Measurements from ENCODE around the gene BTN1A1.
"Not testable (repeated sequence)": the region's sequence is repeated elsewhere in the genome, so short reads cannot be mapped to it uniquely, and the experiment has no call there.

The BTN1A1 gene

GRCh38 chr6:26537846-26538571 is 37.9 kb downstream of the BTN1A1 start, which contains the start of gene HMGN4:
Gene HMGN4 (plus strand): TSS chr6:26538366. CDS start chr6:26545207, 6,841 bp downstream.
- peak; percentile 72 for DNase-seq

- DNase-seq, result no peak
Observed at GRCh38 chr6:26538572-26538902, 38.4 kb downstream of the BTN1A1 start.

GRCh38 chr6:26539071-26539615 is 39.0 kb downstream of the BTN1A1 start:
- no peak for DNase-seq

DNA sequence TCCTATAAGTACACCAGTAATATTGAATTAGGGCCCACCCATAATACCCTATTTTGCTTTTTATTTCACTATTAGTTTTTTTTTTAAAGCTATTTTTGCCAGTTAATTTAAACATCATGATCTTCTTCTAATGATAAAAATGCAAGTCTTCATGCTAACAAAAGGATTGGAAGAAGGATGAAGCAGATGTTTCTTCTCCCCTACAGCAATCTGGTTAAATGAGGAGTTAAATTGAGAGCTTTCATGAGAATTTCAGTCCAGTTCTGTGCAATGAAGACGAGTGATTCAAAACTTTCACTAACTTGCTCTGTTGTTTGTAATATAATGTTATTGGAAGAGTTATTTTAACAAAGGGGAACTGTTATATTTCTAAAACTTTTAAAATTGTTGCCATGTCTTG is 41.5 kb downstream of the BTN1A1 start:
- no peak for DNase-seq

DNA sequence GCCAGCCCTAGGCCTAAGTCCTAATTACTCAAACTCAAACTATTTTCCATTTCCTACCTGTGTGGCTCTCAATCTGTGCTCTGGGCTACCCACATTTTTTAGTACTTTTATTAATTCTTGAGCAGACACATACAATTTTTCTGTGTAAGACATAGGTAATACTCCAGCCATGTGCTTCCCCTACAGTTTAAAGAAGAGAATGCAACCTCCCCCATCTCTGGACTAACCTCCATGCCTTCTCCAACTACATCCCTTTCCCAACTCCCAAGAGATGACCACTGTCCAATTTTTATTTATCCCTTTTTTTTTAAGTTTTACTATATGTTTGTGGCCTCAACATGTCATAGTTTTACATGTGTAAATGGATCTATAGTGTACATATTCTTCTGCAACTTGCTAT is 43.9 kb downstream of the BTN1A1 start:
- DNase-seq, result no peak

DNA sequence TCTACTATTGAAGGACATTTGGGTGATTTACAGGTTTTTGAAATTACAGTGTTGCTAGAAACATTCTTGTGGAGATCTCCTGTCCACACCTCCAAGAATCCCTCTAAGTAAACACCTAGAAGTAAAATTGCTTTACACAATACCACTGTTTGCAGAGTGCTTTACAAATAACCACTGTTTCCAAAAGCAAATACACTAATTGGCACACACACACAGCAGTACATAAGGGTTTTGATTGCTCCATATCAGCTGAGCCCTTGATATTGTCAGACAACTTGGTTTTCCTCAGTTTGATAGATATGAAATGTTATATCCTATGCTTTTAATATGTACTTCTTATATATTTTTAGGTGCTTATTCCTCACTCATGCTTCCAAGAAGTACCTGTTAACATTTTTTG is 44.4 kb downstream of the BTN1A1 start:
- no peak for DNase-seq

DNA sequence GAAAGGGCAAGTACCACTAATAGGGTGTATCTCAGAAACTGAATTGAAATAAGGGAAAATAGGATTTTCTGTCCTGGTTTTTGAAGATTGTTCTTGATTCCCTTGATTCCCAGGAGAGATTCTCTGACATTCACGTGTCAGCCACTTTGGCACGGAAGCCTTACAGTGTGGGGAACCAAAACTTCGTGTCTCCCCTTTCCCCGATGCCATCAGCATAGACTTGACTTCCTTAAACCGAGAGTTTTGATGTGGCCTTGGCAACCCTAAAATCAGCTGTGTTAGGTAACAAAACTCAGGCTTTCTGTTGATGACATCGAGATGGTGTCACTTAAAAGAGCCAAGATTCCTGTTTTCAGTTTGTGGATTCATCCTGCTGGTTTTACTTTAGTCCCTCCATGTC is 45.5 kb downstream of the BTN1A1 start:
- no peak for DNase-seq

DNA sequence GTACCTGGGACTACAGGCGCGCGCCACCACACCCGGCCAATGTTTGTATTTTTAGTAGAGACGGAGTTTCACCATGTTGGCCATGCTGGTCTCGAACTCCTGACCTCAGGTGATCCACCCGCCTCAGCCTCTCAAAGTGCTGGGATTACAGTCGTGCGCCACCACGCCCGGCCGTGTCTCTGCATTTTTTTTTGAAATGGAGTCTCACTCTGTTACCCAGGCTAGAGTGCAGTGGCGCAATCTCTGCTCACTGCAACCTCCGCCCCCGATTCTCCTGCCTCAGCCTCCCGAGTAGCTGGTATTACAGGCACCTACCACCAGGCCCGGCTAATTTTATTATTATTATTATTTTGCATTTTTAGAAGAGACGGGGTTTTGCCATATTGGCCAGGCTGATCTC is 47.3 kb downstream of the BTN1A1 start:
- DNase-seq, result not testable (repeated sequence)

DNA sequence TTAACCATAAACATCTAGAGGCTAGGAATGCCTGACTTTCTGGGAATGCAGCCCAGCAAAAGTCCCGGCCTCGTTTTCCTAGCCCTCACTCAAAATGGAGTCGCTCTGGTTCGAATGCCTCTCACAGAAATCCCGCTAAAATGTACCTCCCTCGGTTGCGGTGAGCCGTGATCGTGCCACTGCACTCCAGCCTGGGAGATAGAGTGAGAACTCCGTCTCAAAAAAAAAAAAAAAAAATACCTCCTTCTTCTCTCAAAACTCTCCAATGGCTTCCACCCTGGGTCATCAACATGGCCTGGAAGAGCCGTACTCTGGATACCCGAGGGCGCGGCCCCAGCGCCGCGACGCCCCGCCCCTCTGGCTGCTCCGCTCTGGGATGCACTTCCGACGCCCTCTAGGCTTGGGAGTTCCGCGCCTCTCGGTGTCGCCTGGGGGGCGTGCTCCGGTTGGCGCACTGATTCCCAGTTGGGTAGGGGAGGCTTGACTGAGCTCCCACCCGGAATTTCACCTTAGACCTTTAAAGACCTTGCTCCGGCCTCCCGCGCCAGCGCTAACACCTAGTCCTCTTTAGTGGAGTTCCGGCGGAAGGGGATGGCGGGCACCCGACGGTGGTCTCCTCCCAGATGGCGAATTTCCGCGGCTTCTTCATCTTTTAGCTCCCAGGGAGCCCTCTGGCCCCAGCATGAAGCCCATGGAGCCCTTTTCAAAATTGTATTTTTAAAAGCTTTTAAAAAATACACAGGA is 50.3 kb downstream of the BTN1A1 start:
- peak; percentile 59 for DNase-seq

GRCh38 chr6:26552205-26552604 is 52.1 kb downstream of the BTN1A1 start:
- no peak for DNase-seq

GRCh38 chr6:26552640-26553188 is 52.6 kb downstream of the BTN1A1 start:
- no peak for DNase-seq

DNA sequence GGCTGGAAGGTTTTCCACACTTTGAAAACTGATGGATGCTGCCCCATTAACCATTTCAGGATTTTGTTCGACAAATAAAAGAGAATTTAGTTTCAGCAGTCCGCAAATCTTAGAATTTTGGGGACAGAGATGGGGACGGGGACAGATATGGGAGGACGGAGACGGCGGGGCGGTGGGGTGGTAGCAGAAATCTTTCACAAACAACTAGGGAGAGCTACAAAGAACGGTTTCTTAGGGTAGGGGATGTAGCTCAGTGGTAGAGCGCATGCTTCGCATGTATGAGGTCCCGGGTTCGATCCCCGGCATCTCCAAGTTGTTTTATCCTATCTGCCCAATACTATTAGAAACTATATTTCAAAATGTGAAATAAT is 53.1 kb downstream of the BTN1A1 start:
- peak; percentile 79 for DNase-seq

DNA sequence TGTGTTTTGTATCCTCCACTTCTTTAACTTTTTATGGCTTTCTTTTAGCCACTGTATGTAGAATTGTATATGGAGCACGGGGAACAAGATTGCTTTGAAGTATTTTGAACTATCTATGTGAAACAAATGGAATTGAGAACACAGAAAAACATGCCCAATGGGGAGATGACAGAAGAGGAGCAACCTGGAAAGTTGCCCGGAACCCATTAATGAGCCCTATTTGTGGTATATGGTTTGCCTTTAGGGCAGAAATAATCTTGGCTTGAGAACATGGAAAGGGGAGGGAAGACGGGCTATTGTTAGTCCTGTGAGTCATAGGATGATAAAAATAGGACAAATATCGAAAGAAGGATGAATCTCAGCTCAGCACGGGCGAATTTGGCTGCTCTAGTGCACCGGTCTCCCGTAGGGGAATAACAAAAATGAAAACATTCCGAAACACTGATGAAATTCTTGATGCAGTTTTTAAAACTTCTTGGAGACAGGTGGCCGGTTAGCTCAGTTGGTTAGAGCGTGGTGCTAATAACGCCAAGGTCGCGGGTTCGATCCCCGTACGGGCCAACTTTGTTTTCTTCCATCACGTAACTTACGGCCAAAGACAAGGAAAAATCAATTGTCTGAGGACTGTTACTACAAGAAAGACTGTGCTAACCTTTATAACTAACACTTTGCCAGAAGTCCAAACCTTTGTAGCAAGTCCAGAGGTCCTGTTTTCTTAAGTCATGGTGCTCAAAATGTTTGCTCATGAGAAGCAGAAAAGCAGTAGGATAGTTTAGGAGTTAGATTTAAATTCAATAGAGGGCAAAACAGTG is 53.7 kb downstream of the BTN1A1 start:
- peak; percentile 82 for DNase-seq

GRCh38 chr6:26554447-26554696 is 54.3 kb downstream of the BTN1A1 start:
- DNase-seq, result no peak

- peak; percentile 58 for DNase-seq
Observed at GRCh38 chr6:26554697-26555504, 54.8 kb downstream of the BTN1A1 start.

- no peak for DNase-seq
Observed at GRCh38 chr6:26555505-26556262, 55.6 kb downstream of the BTN1A1 start.

DNA sequence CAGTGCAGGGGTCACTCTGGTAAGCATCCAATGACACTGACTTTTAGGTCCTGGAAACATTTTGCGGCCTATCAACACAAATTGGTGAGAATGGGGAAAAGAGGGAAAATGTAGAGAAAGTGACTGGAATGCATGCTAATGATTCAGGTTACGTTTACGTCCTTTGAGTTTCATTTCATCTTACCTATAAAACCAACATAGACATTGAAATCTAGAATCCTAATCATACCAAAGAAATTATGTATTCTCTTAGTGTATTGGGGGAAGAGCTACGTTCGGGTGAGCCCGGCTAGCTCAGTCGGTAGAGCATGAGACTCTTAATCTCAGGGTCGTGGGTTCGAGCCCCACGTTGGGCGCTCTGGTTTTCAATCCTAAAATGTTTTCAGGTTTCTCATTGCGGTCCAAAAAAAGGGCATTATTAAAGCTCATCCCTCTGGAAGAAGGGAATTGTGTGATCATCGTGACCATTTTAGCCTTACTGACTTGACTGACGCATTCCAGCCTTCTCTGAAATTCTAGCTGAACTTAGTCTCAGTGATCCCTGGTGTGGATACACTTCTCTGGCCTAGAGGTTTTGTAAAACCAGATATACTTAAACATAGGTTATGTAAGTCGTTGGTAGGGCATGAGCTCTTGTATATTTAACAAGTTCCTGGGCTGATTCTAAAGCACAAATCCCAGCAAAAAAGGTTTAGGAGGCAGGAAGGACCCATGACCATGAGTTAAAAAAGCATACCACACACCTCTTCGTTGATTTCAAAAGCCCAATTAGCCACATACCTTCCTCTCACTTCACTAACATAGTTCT is 56.4 kb downstream of the BTN1A1 start:
- DNase-seq, result peak; percentile 49
